Endothelial cell (in vitro differentiated cells): ENCODE measurements around the gene MOCOS. TPM values are rescaled to one million over a fixed set of nuclear protein-coding genes. Genes with fewer than 3 reads are reported as not detected.

Source experiments
- DNase-seq: peaks from one replicate; pipeline ENCODE4 v3.0.0; 2021; ENCODE audit warnings: low spot score
- H3K27ac Mint-ChIP-seq: one replicate; pipeline ENCODE4 v1.8.0; 2021; ENCODE audit warnings: mixed read lengths, inconsistent platforms; ENCODE audit not compliant: unreplicated experiment
- H3K27me3 Mint-ChIP-seq: one replicate; pipeline ENCODE4 v1.8.0; 2021; ENCODE audit warnings: mild to moderate bottlenecking, moderate library complexity, mixed read lengths, inconsistent platforms; ENCODE audit not compliant: unreplicated experiment
- H3K36me3 Mint-ChIP-seq: one replicate; pipeline ENCODE4 v1.8.0; 2021; ENCODE audit warnings: mild to moderate bottlenecking, low read depth, mixed read lengths, inconsistent platforms; ENCODE audit not compliant: unreplicated experiment
- H3K4me1 Mint-ChIP-seq: one replicate; pipeline ENCODE4 v1.8.0; 2021; ENCODE audit warnings: mild to moderate bottlenecking, mixed read lengths, inconsistent platforms; ENCODE audit not compliant: unreplicated experiment
- H3K4me3 Mint-ChIP-seq: one replicate; pipeline ENCODE4 v1.8.0; 2021; ENCODE audit warnings: mild to moderate bottlenecking, mixed read lengths, inconsistent platforms; ENCODE audit not compliant: unreplicated experiment
- H3K9me3 Mint-ChIP-seq: one replicate; pipeline ENCODE4 v1.8.0; 2021; ENCODE audit warnings: mixed read lengths, inconsistent platforms; ENCODE audit not compliant: unreplicated experiment
- CTCF ChIP-seq: fragments of 200-600 bp; sonication (generic); IDR thresholded peaks from one replicate; pipeline ENCODE4 v1.5.0; 2021; ENCODE audit warnings: antibody characterized with exemption; ENCODE audit not compliant: unreplicated experiment
- total RNA-seq: library from RNA; stranded (reverse); fragmentation: NEBNext Ultra II Directional; extraction: Animal tissue kit (Norgen Biotek cat#: 25700); gene quantifications from one replicate; pipeline ENCODE4 v1.2.1, GENCODE V29; 2021; ENCODE audit not compliant: unreplicated experiment

MOCOS gene
- total RNA-seq, 1 donor from 2014 or later: 0.56 TPM

GRCh38 chr18:36303211-36303844 is 116.0 kb downstream of the MOCOS start:
- no peak for DNase-seq
- peaks cover 8% of the 10 kb centered on the region for H3K27me3 Mint-ChIP-seq
- H3K36me3 Mint-ChIP-seq: no peaks in the 10 kb centered on the region
- no peaks in the 10 kb centered on the region for H3K4me1 Mint-ChIP-seq
- no peak overlapping the region for H3K4me3 Mint-ChIP-seq
- H3K27ac Mint-ChIP-seq: no peak overlapping the region
- TF ChIP-seq CTCF: no peak
- H3K9me3 Mint-ChIP-seq: no peaks in the 10 kb centered on the region

DNA sequence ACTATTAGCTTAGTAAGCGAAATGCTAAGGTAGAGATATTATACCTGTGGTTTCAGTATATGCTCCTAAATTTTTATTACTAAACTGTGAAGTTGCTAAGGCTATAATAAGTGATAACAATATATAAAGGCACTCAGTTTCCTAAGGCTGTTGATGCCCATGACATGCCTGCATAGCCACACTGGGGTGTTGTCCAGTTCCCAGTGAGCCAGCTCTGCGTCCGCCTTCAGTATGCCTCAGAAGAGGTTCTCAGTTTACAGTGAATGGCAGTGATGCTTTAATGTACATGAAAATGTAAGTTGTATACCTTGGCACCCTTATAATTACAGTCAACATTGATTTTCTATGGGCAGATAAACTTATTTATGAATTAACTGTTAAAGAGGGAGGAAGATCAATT is 117.4 kb downstream of the MOCOS start:
- no peak overlapping the region for H3K27ac Mint-ChIP-seq
- H3K4me3 Mint-ChIP-seq: no peak overlapping the region
- no peaks in the 10 kb centered on the region for H3K4me1 Mint-ChIP-seq
- TF ChIP-seq CTCF: no peak
- no peaks in the 10 kb centered on the region for H3K36me3 Mint-ChIP-seq
- no peaks in the 10 kb centered on the region for H3K9me3 Mint-ChIP-seq
- peaks cover 3% of the 10 kb centered on the region for H3K27me3 Mint-ChIP-seq
- DNase-seq: no peak

- no peak for TF ChIP-seq CTCF
Observed at GRCh38 chr18:36305375-36305774, 118.1 kb downstream of the MOCOS start.

GRCh38 chr18:36307513-36307912 is 120.2 kb downstream of the MOCOS start:
- TF ChIP-seq CTCF: no peak
- Mint-ChIP-seq H3K36me3 (no peaks in the 10 kb centered on the region), H3K27ac (no peak overlapping the region), H3K4me1 (no peaks in the 10 kb centered on the region), H3K9me3 (no peaks in the 10 kb centered on the region), H3K4me3 (no peak overlapping the region), H3K27me3 (peaks cover 3% of the 10 kb centered on the region)
- DNase-seq: no peak

More at GRCh38 chr18:36305375-36305774, 118.1 kb downstream of the MOCOS start:
- H3K4me1 Mint-ChIP-seq: no peaks in the 10 kb centered on the region
- no peaks in the 10 kb centered on the region for H3K9me3 Mint-ChIP-seq
- no peaks in the 10 kb centered on the region for H3K36me3 Mint-ChIP-seq
- no peak overlapping the region for H3K4me3 Mint-ChIP-seq
- no peak for DNase-seq
- H3K27ac Mint-ChIP-seq: no peak overlapping the region
- peaks cover 3% of the 10 kb centered on the region for H3K27me3 Mint-ChIP-seq

DNA sequence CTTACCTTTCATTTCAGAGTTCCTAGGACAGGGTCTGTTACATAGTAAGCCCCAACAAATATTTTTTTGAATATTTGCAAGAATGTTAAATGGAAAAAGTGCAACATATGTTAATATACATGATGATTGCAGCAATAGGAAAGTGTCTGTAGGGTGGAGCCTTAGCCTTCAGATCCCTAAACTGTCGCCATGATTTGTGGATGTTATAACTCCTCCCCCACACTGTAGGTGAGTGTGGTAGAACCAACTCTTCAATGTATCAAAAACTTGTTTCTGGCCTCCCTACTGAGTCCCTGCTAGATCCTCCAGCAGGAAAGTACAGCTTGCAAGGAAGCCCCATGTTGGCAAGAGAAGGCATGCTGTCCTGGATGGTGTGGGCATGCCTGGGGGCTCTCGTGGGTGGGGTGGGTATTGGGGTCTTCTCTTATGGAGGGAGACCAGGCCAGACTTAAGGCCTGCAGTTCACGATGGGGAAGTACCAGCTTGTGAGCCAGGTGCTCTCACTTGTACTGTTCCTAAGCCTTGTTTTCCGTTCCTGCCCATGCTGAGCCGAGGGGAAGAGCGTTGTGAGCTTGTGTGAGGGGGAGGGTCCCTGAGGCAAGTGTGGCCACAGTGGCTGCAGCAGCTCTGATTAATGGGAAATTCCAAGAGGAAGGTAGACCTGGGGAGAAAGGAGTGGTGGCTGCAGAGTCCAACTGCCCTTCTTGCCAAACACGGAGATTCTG is 121.6 kb downstream of the MOCOS start:
- H3K9me3 Mint-ChIP-seq: no peaks in the 10 kb centered on the region
- no peak for TF ChIP-seq CTCF
- H3K36me3 Mint-ChIP-seq: no peaks in the 10 kb centered on the region
- DNase-seq: no peak
- H3K4me3 Mint-ChIP-seq: no peak overlapping the region
- H3K27ac Mint-ChIP-seq: no peak overlapping the region
- peaks cover 6% of the 10 kb centered on the region for H3K4me1 Mint-ChIP-seq
- peaks cover 3% of the 10 kb centered on the region for H3K27me3 Mint-ChIP-seq
